ENCODE measurements around the gene TOP1. TPM values are rescaled to one million over a fixed set of nuclear protein-coding genes. Genes with fewer than 3 reads are reported as not detected.

The TOP1 gene
- polyA plus RNA-seq, 1 of the 3 experiments (the other 2 are of a cell fraction), result 11.9 TPM

GRCh38 chr20:41169791-41170351, 141.2 kb downstream of the TOP1 start:
- no peak for DNase-seq
- Histone ChIP-seq H3K27me3 (ENCODE audit: insufficient read depth) (no peaks in the 10 kb centered on the region), H3F3A (replicated peaks; ENCODE audit: insufficient read depth) (peaks cover 6% of the 10 kb centered on the region), H3K4me3 (ENCODE audit: low read depth in 2 of 2, low read length in 1 of 2) (no peak overlapping the region), H3K79me2 (ENCODE audit: insufficient read depth) (no peaks in the 10 kb centered on the region), H4K20me1 (ENCODE audit: insufficient read depth) (peaks cover 5% of the 10 kb centered on the region; the same call in 1 of the 2 replicates), H3K9ac (no peak overlapping the region), H3K9me2 (no peaks in the 10 kb centered on the region), H3K9me3 (no peaks in the 10 kb centered on the region), H3K36me3 (replicated peaks in 1 of 2; ENCODE audit: control insufficient read depth in 1 of 2, insufficient read depth in 2 of 2, low read length in 1 of 2) (peaks cover 40 to 92% of the 10 kb centered on the region in 2 experiments), H2AFZ (ENCODE audit: low read depth) (no peak overlapping the region), H3K4me1 (ENCODE audit: control insufficient read depth in 1 of 2, insufficient read depth in 2 of 2, low read depth in 1 of 2, low read length in 1 of 2) (no peaks in the 10 kb centered on the region), H3K4me2 (no peak overlapping the region), H3K27ac (ENCODE audit: low read depth in 2 of 2, low read length in 1 of 2) (no peak overlapping the region)
- POLR2A ChIA-PET, result interaction anchor here (0.8 kb wide), 1 partner anchor 33 kb away, joined by 3 read pairs; the partner anchor contains the start of gene PLCG1
- no peak for TF ChIP-seq JUND (IDR thresholded peaks at IDR 0.05)
- 0 out of 2 replicates have a peak, but pooled peaks have one; percentile 20 for TF ChIP-seq FOSL2 (IDR thresholded peaks at IDR 0.05; ENCODE audit: borderline replicate concordance, low read depth)
- CTCF ChIA-PET, result interaction anchor here (1.0 to 7.6 kb wide), 4 partner anchors 11 to 201 kb away, joined by 3 to 112 read pairs (median 36); partner anchors contain the start of gene LPIN3
- WGBS (ENCODE audit: low lambda C conversion rate), result 83% methylated on average over 14 of the region's 14 CpGs

DNA sequence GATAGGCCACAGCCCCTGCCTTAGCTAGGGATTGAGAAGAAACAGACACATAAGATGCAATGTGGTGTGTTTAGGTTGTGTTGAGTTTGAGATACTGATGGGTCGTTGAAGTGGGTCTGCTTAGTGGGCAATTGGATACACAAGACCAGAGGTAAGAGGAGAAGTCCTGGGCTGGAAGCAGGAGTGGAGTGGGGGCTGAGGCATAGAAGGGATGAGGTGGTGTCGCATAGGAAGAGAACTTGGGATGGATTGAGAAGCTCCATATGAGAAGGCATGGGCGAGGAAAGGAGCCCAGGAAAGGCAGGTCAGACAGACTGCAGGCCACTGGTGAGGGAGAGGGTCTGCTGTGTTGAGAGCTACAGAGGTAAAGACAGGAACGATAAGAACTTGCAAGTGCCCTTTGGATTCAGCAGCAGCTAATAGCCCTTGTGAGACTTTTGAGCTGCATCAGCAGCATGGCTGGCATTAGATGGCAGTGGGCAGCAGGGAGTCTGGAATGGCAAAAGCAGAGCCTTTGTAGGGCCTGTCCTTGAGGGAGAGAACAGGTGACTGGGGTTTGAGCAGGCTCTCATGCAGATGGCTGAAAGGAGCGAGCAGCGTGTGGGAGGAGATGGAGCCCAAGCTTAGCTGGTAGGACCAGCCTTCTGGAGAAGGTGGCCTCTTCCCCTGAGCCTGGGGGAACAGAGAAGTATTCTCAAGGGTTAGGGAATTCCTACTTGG, 141.9 kb downstream of the TOP1 start:
- ChIA-PET POLR2A (interaction anchor here (0.8 kb wide), 1 partner anchor 33 kb away, joined by 3 read pairs; the partner anchor contains the start of gene PLCG1), CTCF (interaction anchor here (0.7 to 7.6 kb wide), 5 partner anchors 12 to 202 kb away, joined by 3 to 112 read pairs (median 5); partner anchors contain the start of gene LPIN3)
- no peak overlapping the region; a peak in 1 of 4 replicates for H3K27ac ChIP-seq (ENCODE audit: low read depth in 2 of 2, low read length in 1 of 2)
- 92% methylated on average over 6 of the region's 6 CpGs for WGBS (ENCODE audit: low lambda C conversion rate)
- H3K9me2 ChIP-seq, result no peaks in the 10 kb centered on the region
- peaks cover 36 to 92% of the 10 kb centered on the region in 2 experiments for H3K36me3 ChIP-seq (replicated peaks in 1 of 2; ENCODE audit: control insufficient read depth in 1 of 2, insufficient read depth in 2 of 2, low read length in 1 of 2)
- H3K4me3 ChIP-seq (ENCODE audit: low read depth in 2 of 2, low read length in 1 of 2), result no peak overlapping the region
- H3F3A ChIP-seq (replicated peaks; ENCODE audit: insufficient read depth), result peaks cover 6% of the 10 kb centered on the region
- DNase-seq, result no peak
- no peaks in the 10 kb centered on the region for H3K9me3 ChIP-seq
- H2AFZ ChIP-seq (ENCODE audit: low read depth), result no peak overlapping the region
- H4K20me1 ChIP-seq (ENCODE audit: insufficient read depth), result peaks cover 5% of the 10 kb centered on the region; the same call in 1 of the 2 replicates
- no peak overlapping the region for H3K9ac ChIP-seq
- no peak overlapping the region for H3K4me2 ChIP-seq
- H3K27me3 ChIP-seq (ENCODE audit: insufficient read depth), result no peaks in the 10 kb centered on the region
- no peaks in the 10 kb centered on the region for H3K79me2 ChIP-seq (ENCODE audit: insufficient read depth)
- TF ChIP-seq GATA2 (CRISPR knock-in tag; IDR thresholded peaks at IDR 0.05), result no peak
- TF ChIP-seq, protein P1, sequence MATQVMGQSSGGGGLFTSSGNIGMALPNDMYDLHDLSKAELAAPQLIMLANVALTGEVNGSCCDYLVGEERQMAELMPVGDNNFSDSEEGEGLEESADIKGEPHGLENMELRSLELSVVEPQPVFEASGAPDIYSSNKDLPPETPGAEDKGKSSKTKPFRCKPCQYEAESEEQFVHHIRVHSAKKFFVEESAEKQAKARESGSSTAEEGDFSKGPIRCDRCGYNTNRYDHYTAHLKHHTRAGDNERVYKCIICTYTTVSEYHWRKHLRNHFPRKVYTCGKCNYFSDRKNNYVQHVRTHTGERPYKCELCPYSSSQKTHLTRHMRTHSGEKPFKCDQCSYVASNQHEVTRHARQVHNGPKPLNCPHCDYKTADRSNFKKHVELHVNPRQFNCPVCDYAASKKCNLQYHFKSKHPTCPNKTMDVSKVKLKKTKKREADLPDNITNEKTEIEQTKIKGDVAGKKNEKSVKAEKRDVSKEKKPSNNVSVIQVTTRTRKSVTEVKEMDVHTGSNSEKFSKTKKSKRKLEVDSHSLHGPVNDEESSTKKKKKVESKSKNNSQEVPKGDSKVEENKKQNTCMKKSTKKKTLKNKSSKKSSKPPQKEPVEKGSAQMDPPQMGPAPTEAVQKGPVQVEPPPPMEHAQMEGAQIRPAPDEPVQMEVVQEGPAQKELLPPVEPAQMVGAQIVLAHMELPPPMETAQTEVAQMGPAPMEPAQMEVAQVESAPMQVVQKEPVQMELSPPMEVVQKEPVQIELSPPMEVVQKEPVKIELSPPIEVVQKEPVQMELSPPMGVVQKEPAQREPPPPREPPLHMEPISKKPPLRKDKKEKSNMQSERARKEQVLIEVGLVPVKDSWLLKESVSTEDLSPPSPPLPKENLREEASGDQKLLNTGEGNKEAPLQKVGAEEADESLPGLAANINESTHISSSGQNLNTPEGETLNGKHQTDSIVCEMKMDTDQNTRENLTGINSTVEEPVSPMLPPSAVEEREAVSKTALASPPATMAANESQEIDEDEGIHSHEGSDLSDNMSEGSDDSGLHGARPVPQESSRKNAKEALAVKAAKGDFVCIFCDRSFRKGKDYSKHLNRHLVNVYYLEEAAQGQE (IDR thresholded peaks at IDR 0.05; ENCODE audit: low read depth, low read length), result no peak
- no peak for TF ChIP-seq YY1 (IDR thresholded peaks at IDR 0.05; ENCODE audit: low read depth)
- no peak for TF ChIP-seq MXI1 (IDR thresholded peaks at IDR 0.05; ENCODE audit: low read depth, low read length)
- no peak for TF ChIP-seq IRF3 (IDR thresholded peaks at IDR 0.05; ENCODE audit: low read depth, low read length)
- no peaks in the 10 kb centered on the region for H3K4me1 ChIP-seq (ENCODE audit: control insufficient read depth in 1 of 2, insufficient read depth in 2 of 2, low read depth in 1 of 2, low read length in 1 of 2)
